Tibial nerve (tissue), 4 donors: ENCODE results near the gene AUH.

Experiments
- CTCF ChIP-seq, 5 experiments: fragments of 200-600 bp in 3 of 5; fragments of 450-650 bp in 2 of 5; sonication (generic) in 3 of 5; IDR thresholded peaks; one replicate each; pipeline ENCODE4 v1.5.1; 2016 to 2019; ENCODE audit warnings: antibody characterized with exemption in 5 of 5, mild to moderate bottlenecking in 3 of 5, moderate library complexity in 2 of 5
- EP300 ChIP-seq, 2 donors: sonication (generic); formaldehyde crosslinking; IDR thresholded peaks; one replicate each; pipeline ENCODE4 v1.6.1; 2017; ENCODE audit warnings: antibody characterized with exemption in 2 of 2, mild to moderate bottlenecking in 1 of 2
- POLR2A ChIP-seq, 2 donors: fragments of 450-650 bp; IDR thresholded peaks; one replicate each; pipeline ENCODE4 v1.6.1; 2017; ENCODE audit warnings: antibody characterized with exemption in 2 of 2, mild to moderate bottlenecking in 2 of 2, moderate library complexity in 2 of 2

GRCh38 chr9:91341258-91341746, 20.4 kb downstream of the AUH start:
- TF ChIP-seq POLR2A (IDR thresholded peaks at IDR 0.05) (no peak), CTCF (IDR thresholded peaks at IDR 0.05) (no peak), EP300 (IDR thresholded peaks at IDR 0.05) (no peak)
